Heart left ventricle (tissue), 13 donors: ENCODE results near the gene GALNT18.

Experiments
- POLR2A ChIP-seq, 2 donors: fragments of 450-650 bp; IDR thresholded peaks; one replicate each; pipeline ENCODE4 v1.6.1; 2017; ENCODE audit warnings: antibody characterized with exemption in 2 of 2, mild to moderate bottlenecking in 2 of 2, moderate library complexity in 2 of 2
- TF ChIP-seq, protein P1 (sequence below), 12 donors: fragments of 200-600 bp; sonication (generic) in 4 of 12; IDR thresholded peaks; one replicate each; pipeline versions ENCODE4 v1.5.0 to v1.8.0; 2018 to 2022; ENCODE audit warnings: antibody characterized with exemption in 12 of 12, mild to moderate bottlenecking in 5 of 12
- donor health status: ischemic (EF 13 %, LVEDD 7.1; RV severe dilation, severe dysfunction).
- donor health status: DM: no; HTN: yes; CAD: no.
- donor health status: DM: no; HTN: no; CAD: no.
- donor health status: ischemic (EF 25% LVEDD 6.9; RV normal size, moderate dysfunction).
- donor health status: ischemic (EF 25% LVEDD 5.7; RV mildly dilated, moderate dysfunction).
- donor health status: ischemic (EF 35%, LVEDD 5.7; RV mildly dilated, moderate dysfunction).
- donor health status: nonischemic (EF 11% LVEDD 7.7; RV severe dilation, severe dysfunction).
- donor health status: DM: yes; HTN: yes; CAD: no.
- donor health status: PGD.
- donor health status: ischemic (EF 29% LVEDD 5.4; RV normal size, mild dysfunction).
- donor health status: nonischemic (EF 23%, LVEDD 6.1; RV moderate dilation, normal function).

DNA sequence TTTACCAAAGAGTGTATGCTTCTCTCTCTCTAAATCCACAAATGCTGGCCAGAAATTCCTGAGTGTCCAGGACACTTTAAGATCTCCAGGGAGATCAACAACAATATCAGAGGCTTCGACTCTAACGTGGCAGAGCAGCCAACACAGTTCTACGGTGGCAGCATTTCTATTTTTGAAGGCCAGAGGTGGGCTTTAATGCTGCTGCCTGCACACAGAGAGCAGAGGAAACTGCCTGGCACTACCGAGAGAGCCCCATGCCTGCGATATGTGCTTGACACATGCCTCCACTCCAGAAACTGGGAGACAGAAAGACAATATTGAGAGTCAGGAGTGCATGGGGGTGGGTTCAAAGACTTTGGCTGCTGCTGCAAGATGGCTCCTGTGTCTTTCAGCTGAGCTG lies 48.8 kb upstream of the GALNT18 start:
- TF ChIP-seq, protein P1, sequence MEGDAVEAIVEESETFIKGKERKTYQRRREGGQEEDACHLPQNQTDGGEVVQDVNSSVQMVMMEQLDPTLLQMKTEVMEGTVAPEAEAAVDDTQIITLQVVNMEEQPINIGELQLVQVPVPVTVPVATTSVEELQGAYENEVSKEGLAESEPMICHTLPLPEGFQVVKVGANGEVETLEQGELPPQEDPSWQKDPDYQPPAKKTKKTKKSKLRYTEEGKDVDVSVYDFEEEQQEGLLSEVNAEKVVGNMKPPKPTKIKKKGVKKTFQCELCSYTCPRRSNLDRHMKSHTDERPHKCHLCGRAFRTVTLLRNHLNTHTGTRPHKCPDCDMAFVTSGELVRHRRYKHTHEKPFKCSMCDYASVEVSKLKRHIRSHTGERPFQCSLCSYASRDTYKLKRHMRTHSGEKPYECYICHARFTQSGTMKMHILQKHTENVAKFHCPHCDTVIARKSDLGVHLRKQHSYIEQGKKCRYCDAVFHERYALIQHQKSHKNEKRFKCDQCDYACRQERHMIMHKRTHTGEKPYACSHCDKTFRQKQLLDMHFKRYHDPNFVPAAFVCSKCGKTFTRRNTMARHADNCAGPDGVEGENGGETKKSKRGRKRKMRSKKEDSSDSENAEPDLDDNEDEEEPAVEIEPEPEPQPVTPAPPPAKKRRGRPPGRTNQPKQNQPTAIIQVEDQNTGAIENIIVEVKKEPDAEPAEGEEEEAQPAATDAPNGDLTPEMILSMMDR (IDR thresholded peaks at IDR 0.05), result no peak
- TF ChIP-seq POLR2A (IDR thresholded peaks at IDR 0.05), result no peak
